RWPE1 (cell line): Measurements from ENCODE around the gene HOXB6.

Experiments
- CTCF ChIA-PET: fragments of 350-600 bp; sonication (Branson Sonifier 250); formaldehyde crosslinking; extraction: SDS; loops from one replicate; lab custom pipeline; 2021; lab: Yijun Ruan, JAX
- POLR2A ChIA-PET: fragments of 400-600 bp; formaldehyde crosslinking; extraction: SDS; loops from one replicate; lab custom pipeline; 2020; ENCODE audit warnings: antibody characterized with exemption; ENCODE audit not compliant: low non-redundant PET; lab: Yijun Ruan, JAX
- DNase-seq: peaks from one replicate; pipeline ENCODE4 v3.0.0; 2012; ENCODE audit warnings: low spot score
- H3K27ac ChIP-seq: fragments of 450-650 bp; 2 replicates; pipeline ENCODE4 v1.5.1; 2017
- CTCF ChIP-seq: fragments of 450-650 bp; conservative IDR thresholded peaks from 2 replicates; pipeline ENCODE4 v1.5.1; 2017; ENCODE audit warnings: low read depth, mild to moderate bottlenecking

Gene HOXB6

GRCh38 chr17:48634493-48635208 lies 29.9 kb upstream of the HOXB6 start:
- DNase-seq: no peak
- CTCF ChIA-PET: interaction anchor here (0.6 to 1.6 kb wide), 2 partner anchors 16 to 32 kb away, joined by 3 to 5 read pairs; no protein-coding TSS in a partner anchor
- H3K27ac ChIP-seq: no peak overlapping the region
- TF ChIP-seq CTCF: no peak
- POLR2A ChIA-PET: no interaction called here

- POLR2A ChIA-PET: no interaction called here
- CTCF ChIA-PET: no interaction called here
- TF ChIP-seq CTCF: no peak
- H3K27ac ChIP-seq: no peak overlapping the region
- DNase-seq: no peak
Measured at GRCh38 chr17:48633266-48633677, 28.5 kb upstream of the HOXB6 start.

DNA sequence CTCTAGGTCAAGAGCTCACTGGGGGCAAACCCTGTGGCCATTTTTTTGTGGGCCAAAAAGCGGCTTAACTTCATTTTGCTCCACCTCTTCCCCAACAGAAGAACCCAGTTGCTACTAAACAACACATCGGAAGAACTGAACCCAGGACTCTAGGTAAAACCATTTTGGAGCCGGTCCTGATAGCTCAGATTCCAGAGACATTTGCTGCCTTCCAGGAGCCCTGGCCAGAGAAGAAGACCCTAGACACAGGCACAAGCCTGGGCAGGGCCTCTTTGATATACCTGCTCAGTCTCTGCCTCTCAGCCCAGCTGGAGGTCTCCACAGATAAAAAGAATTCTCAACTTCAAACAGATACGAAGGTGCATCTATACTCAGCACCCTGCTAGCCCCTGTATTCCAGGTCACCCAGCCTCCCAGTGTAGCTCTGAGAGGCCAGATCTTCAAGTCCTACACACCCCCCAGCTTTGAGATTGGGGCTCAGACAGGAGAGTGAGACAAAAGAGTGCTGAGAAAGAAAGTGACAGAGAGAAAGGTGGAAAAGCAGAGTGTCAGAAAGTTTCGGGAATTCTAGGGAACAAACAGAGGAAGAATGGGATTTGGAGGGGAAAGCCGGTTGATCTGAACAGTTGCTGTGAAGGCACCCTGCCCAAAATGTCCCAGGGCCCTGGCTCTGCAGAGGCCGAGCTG lies 27.9 kb upstream of the HOXB6 start:
- ChIA-PET CTCF (interaction anchor here (0.7 kb wide), 1 partner anchor 127 kb away, joined by 3 read pairs; no protein-coding TSS in a partner anchor), POLR2A (no interaction called here)
- H3K27ac ChIP-seq: no peak overlapping the region
- TF ChIP-seq CTCF: no peak
- no peak for DNase-seq

GRCh38 chr17:48631693-48632578 lies 27.1 kb upstream of the HOXB6 start:
- POLR2A ChIA-PET: no interaction called here
- CTCF ChIA-PET: interaction anchor here (0.7 kb wide), 1 partner anchor 81 kb away, joined by 5 read pairs; no protein-coding TSS in a partner anchor

GRCh38 chr17:48630925-48631692 lies 26.3 kb upstream of the HOXB6 start:
- no peak overlapping the region for H3K27ac ChIP-seq
- no peak for TF ChIP-seq CTCF
- POLR2A ChIA-PET: no interaction called here
- DNase-seq: no peak
- CTCF ChIA-PET: interaction anchor here (0.7 kb wide), 1 partner anchor 81 kb away, joined by 5 read pairs; no protein-coding TSS in a partner anchor

More at GRCh38 chr17:48631693-48632578, 27.1 kb upstream of the HOXB6 start:
- no peak overlapping the region for H3K27ac ChIP-seq
- DNase-seq: no peak
- TF ChIP-seq CTCF: no peak
